Thoracic aorta (tissue), 2 donors: ENCODE measurements around the gene PCDH8. TPM values are rescaled to one million over a fixed set of nuclear protein-coding genes. Genes with fewer than 3 reads are reported as not detected.
"Not testable (repeated sequence)": the region's sequence is repeated elsewhere in the genome, so short reads cannot be mapped to it uniquely, and the experiment has no call there.

Source experiments
- ATAC-seq: fragments of 150-250 bp; one replicate; pipeline ENCODE4 v1.8.0; 2017; ENCODE audit warnings: low read depth; ENCODE audit not compliant: insufficient number of reproducible peaks, low FRiP score
- DNase-seq: peaks from one replicate; pipeline ENCODE4 v3.0.0-alpha.2; 2020; ENCODE audit warnings: low spot score
- H3K27ac ChIP-seq, 2 donors: fragments of 200-600 bp; sonication (generic); 1 replicate in 1 of 2; 2 replicates in 1 of 2; pipeline ENCODE4 v1.5.1; 2016; ENCODE audit warnings: mild to moderate bottlenecking in 2 of 2, moderate library complexity in 2 of 2
- H3K27me3 ChIP-seq: fragments of 200-600 bp; sonication (generic); replicated peaks from 2 replicates; pipeline ENCODE4 v1.6.0; 2016; ENCODE audit warnings: mild to moderate bottlenecking; ENCODE audit not compliant: insufficient read depth
- H3K36me3 ChIP-seq: fragments of 200-600 bp; sonication (generic); one replicate; pipeline ENCODE4 v1.5.1; 2016
- H3K4me1 ChIP-seq, 2 donors: fragments of 200-600 bp; sonication (generic); 1 replicate in 1 of 2; 2 replicates in 1 of 2; pipeline versions ENCODE4 v1.5.1 to v1.6.0; 2016; ENCODE audit warnings: low read depth in 2 of 2, mild to moderate bottlenecking in 1 of 2; ENCODE audit not compliant: control insufficient read depth in 1 of 2
- H3K4me3 ChIP-seq: fragments of 200-600 bp; sonication (generic); 2 replicates; pipeline ENCODE4 v1.5.1; 2016; ENCODE audit warnings: mild to moderate bottlenecking
- H3K9me3 ChIP-seq: fragments of 200-600 bp; sonication (generic); 2 replicates; pipeline ENCODE4 v1.5.1; 2016
- CTCF ChIP-seq: fragments of 200-600 bp; sonication (generic); IDR thresholded peaks from one replicate; pipeline ENCODE4 v1.5.1; 2019; ENCODE audit warnings: antibody characterized with exemption
- total RNA-seq, 2 donors: library from RNA; depleted of rRNA; stranded (reverse); fragments of >200 nt; gene quantifications; one replicate each; pipeline versions ENCODE4 v1.1.0 to v1.2.3, GENCODE V29; 2016

Gene PCDH8
- total RNA-seq, 2 donors from 2014 or later: not detected

- ATAC-seq (no peak), DNase-seq (no peak)
- Histone ChIP-seq H3K27me3 (no peaks in the 10 kb centered on the region), H3K36me3 (no peaks in the 10 kb centered on the region), H3K27ac (no peak overlapping the region), H3K4me3 (no peak overlapping the region), H3K9me3 (no peaks in the 10 kb centered on the region), H3K4me1 (no peaks in the 10 kb centered on the region)
- no peak for TF ChIP-seq CTCF
Observed at GRCh38 chr13:52832313-52832712, 16.1 kb downstream of the PCDH8 start.

- no peak for DNase-seq
- H3K4me3 ChIP-seq: no peak overlapping the region
- H3K9me3 ChIP-seq: no peaks in the 10 kb centered on the region
- no peaks in the 10 kb centered on the region for H3K36me3 ChIP-seq
- no peaks in the 10 kb centered on the region for H3K4me1 ChIP-seq
- no peak overlapping the region for H3K27ac ChIP-seq
- no peak for ATAC-seq
- TF ChIP-seq CTCF: no peak
- no peaks in the 10 kb centered on the region for H3K27me3 ChIP-seq
Observed at GRCh38 chr13:52830946-52831345, 17.5 kb downstream of the PCDH8 start.

- Histone ChIP-seq H3K9me3 (no peaks in the 10 kb centered on the region), H3K4me3 (no peak overlapping the region), H3K36me3 (no peaks in the 10 kb centered on the region), H3K27ac (no peak overlapping the region), H3K4me1 (no peaks in the 10 kb centered on the region), H3K27me3 (no peaks in the 10 kb centered on the region)
- no peak for DNase-seq
- no peak for ATAC-seq
- TF ChIP-seq CTCF: no peak
Observed at GRCh38 chr13:52827839-52828238, 20.6 kb downstream of the PCDH8 start.

GRCh38 chr13:52817886-52818285 is 30.6 kb downstream of the PCDH8 start:
- not testable (repeated sequence) for H3K27ac ChIP-seq, DNase-seq, ATAC-seq, H3K27me3 ChIP-seq, H3K4me1 ChIP-seq, H3K36me3 ChIP-seq, H3K4me3 ChIP-seq, H3K9me3 ChIP-seq

GRCh38 chr13:52815330-52815729 is 33.1 kb downstream of the PCDH8 start:
- Histone ChIP-seq H3K36me3 (no peaks in the 10 kb centered on the region), H3K27ac (no peak overlapping the region), H3K27me3 (no peaks in the 10 kb centered on the region), H3K9me3 (no peaks in the 10 kb centered on the region), H3K4me3 (no peak overlapping the region), H3K4me1 (no peaks in the 10 kb centered on the region)
- TF ChIP-seq CTCF: no peak
- DNase-seq (no peak), ATAC-seq (no peak)

- no peak for ATAC-seq
- no peak overlapping the region for H3K4me3 ChIP-seq
- no peaks in the 10 kb centered on the region for H3K36me3 ChIP-seq
- no peaks in the 10 kb centered on the region for H3K9me3 ChIP-seq
- no peak for DNase-seq
- H3K27me3 ChIP-seq: no peaks in the 10 kb centered on the region
- H3K27ac ChIP-seq: no peak overlapping the region
- H3K4me1 ChIP-seq: no peaks in the 10 kb centered on the region
- TF ChIP-seq CTCF: no peak
Observed at GRCh38 chr13:52812941-52813340, 35.5 kb downstream of the PCDH8 start.
